HepG2 (cell line): ENCODE measurements around the gene RDM1. TPM values are rescaled to one million over a fixed set of nuclear protein-coding genes. Genes with fewer than 3 reads are reported as not detected.

Experiments
- ATF5 ChIP-seq: sonication (generic); formaldehyde crosslinking; IDR thresholded peaks from 2 replicates; pipeline ENCODE4 v1.4.0; 2020; ENCODE audit warnings: mild to moderate bottlenecking, low read depth, missing genetic modification reagents
- CEBPG ChIP-seq: IDR thresholded peaks from 2 replicates; pipeline ENCODE4 v1.6.1; 2016
- FOXK1 ChIP-seq: sonication (generic); formaldehyde crosslinking; IDR thresholded peaks from 2 replicates; pipeline ENCODE4 v1.4.0; 2020; ENCODE audit warnings: low read depth, missing genetic modification reagents, borderline replicate concordance
- HHEX ChIP-seq: IDR thresholded peaks from 2 replicates; pipeline ENCODE4 v1.6.1; 2016; ENCODE audit warnings: control low read depth
- IKZF1 ChIP-seq: fragments of 450-650 bp; IDR thresholded peaks from 2 replicates; pipeline ENCODE4 v1.7.1; 2016
- KDM5A ChIP-seq: fragments of 200-600 bp; sonication (generic); IDR thresholded peaks from 2 replicates; pipeline ENCODE4 v1.7.0; 2018; ENCODE audit warnings: antibody characterized with exemption, mild to moderate bottlenecking, low read length, borderline replicate concordance
- MXD1 ChIP-seq: sonication (generic); formaldehyde crosslinking; IDR thresholded peaks from 2 replicates; pipeline ENCODE4 v1.4.0; 2020; ENCODE audit warnings: mild to moderate bottlenecking, missing genetic modification reagents
- SMAD9 ChIP-seq: sonication (generic); formaldehyde crosslinking; IDR thresholded peaks from 2 replicates; pipeline ENCODE4 v1.5.1; 2020; ENCODE audit warnings: mild to moderate bottlenecking, missing genetic modification reagents
- SNAPC4 ChIP-seq: sonication (generic); formaldehyde crosslinking; IDR thresholded peaks from 2 replicates; pipeline ENCODE4 v1.4.0; 2020; ENCODE audit warnings: mild to moderate bottlenecking, missing genetic modification reagents
- SRSF4 ChIP-seq: fragments of 200-400 bp; formaldehyde crosslinking; IDR thresholded peaks from one replicate; pipeline ENCODE4 v1.6.1; 2018; ENCODE audit warnings: mild to moderate bottlenecking, low read depth, low read length, moderate library complexity; ENCODE audit not compliant: poor library complexity, severe bottlenecking
- SYNCRIP ChIP-seq: fragments of 200-400 bp; formaldehyde crosslinking; IDR thresholded peaks from 2 replicates; pipeline ENCODE4 v1.6.1; 2018; ENCODE audit warnings: mild to moderate bottlenecking, low read depth, low read length; ENCODE audit not compliant: insufficient read depth
- TAF1 ChIP-seq: sonication (generic); formaldehyde crosslinking; IDR thresholded peaks from 2 replicates; pipeline ENCODE4 v1.4.0; 2020; ENCODE audit warnings: missing genetic modification reagents
- ZMAT3 ChIP-seq: sonication (generic); formaldehyde crosslinking; conservative IDR thresholded peaks from 2 replicates; pipeline ENCODE4 v1.7.0; 2021; ENCODE audit warnings: missing genetic modification reagents
- ZNF142 ChIP-seq: sonication (generic); formaldehyde crosslinking; IDR thresholded peaks from 2 replicates; pipeline ENCODE4 v1.4.0; 2020; ENCODE audit warnings: missing genetic modification reagents
- ZNF235 ChIP-seq: sonication (generic); formaldehyde crosslinking; IDR thresholded peaks from 2 replicates; pipeline ENCODE4 v1.8.1; 2023; ENCODE audit warnings: mild to moderate bottlenecking, missing genetic modification reagents, borderline replicate concordance
- polyA plus RNA-seq, 8 experiments: library from polyadenylated mRNA; depleted of rRNA in 3 of 8; stranded (reverse) in 7 of 8; unstranded in 1 of 8; fragments of >200 nt; fragmentation: Illumina TruSeq in 4 of 8; extraction: Trizol in 4 of 8; gene quantifications; 2 replicates each; pipeline versions ENCODE4 v1.2.1 to v1.2.3, GENCODE V29; 2011 to 2016; ENCODE audit warnings: low read depth in 4 of 8, missing spikeins in 1 of 8, mixed read lengths in 1 of 8; ENCODE audit not compliant: insufficient read depth in 1 of 8
- total RNA-seq, 5 experiments: library from RNA; depleted of rRNA; stranded (reverse); fragments of >200 nt; fragmentation: Illumina TruSeq; extraction: Trizol; gene quantifications; 2 replicates each; pipeline ENCODE4 v1.2.3, GENCODE V29; 2016; ENCODE audit warnings: low read depth in 1 of 5

Gene RDM1
- total and polyA plus RNA-seq, 2 of the 13 experiments (the other 11 are each of a cell fraction or from before 2014, with no cell fraction given) = 0.28 to 0.40 TPM

- TF ChIP-seq ZNF142 (CRISPR knock-in tag) (no peak), SRSF4 (no peak), IKZF1 (no peak), SMAD9 (CRISPR knock-in tag) (no peak), TAF1 (CRISPR knock-in tag) (no peak), ZMAT3 (peak; percentile 80; the same call in 1 of the 2 replicates), ZNF235 (CRISPR knock-in tag) (no peak), HHEX (CRISPR knock-in tag) (peak; percentile 87), ATF5 (no peak), SYNCRIP (no peak), KDM5A (peak; percentile 37; the same call in 1 of the 2 replicates), MXD1 (CRISPR knock-in tag) (no peak), FOXK1 (CRISPR knock-in tag) (peak; percentile 98), SNAPC4 (no peak), CEBPG (CRISPR knock-in tag) (peak; percentile 69)
Measured at GRCh38 chr17:35973333-35974260, 43.0 kb upstream of the RDM1 start (continued).
